ENCODE results near the gene PGBD1. TPM values are rescaled to one million over a fixed set of nuclear protein-coding genes. Genes with fewer than 3 reads are reported as not detected.

The PGBD1 gene
- total RNA-seq, 1 donor from 2014 or later: 7.8 TPM

DNA sequence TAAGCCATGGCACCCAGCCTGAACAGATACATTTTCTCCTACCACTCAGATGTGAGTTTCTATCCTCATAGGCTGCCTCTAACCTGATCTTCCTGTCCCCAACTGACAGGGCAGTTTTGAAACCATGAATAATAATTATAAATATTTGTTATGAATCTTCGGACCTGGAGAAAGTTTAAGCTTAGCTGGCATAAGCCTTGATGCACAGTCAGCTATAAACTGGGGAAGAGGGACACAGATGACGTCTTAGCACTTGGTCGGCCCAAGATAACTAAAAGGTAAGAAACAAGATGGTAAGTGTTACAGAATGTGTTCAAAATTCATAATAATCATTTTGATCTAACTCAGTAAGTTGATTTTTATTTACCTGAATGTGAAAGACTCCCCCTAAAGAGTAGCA, 37.4 kb upstream of the PGBD1 start:
- Mint-ChIP-seq H3K9me3 (ENCODE audit: unreplicated experiment) (no peaks in the 10 kb centered on the region), H3K4me3 (ENCODE audit: unreplicated experiment) (no peak overlapping the region), H3K27me3 (ENCODE audit: unreplicated experiment) (no peaks in the 10 kb centered on the region), H3K27ac (ENCODE audit: unreplicated experiment) (no peak overlapping the region), H3K36me3 (ENCODE audit: unreplicated experiment) (peaks cover 38% of the 10 kb centered on the region), H3K4me1 (ENCODE audit: unreplicated experiment) (no peaks in the 10 kb centered on the region)
- TF ChIP-seq, protein P1, sequence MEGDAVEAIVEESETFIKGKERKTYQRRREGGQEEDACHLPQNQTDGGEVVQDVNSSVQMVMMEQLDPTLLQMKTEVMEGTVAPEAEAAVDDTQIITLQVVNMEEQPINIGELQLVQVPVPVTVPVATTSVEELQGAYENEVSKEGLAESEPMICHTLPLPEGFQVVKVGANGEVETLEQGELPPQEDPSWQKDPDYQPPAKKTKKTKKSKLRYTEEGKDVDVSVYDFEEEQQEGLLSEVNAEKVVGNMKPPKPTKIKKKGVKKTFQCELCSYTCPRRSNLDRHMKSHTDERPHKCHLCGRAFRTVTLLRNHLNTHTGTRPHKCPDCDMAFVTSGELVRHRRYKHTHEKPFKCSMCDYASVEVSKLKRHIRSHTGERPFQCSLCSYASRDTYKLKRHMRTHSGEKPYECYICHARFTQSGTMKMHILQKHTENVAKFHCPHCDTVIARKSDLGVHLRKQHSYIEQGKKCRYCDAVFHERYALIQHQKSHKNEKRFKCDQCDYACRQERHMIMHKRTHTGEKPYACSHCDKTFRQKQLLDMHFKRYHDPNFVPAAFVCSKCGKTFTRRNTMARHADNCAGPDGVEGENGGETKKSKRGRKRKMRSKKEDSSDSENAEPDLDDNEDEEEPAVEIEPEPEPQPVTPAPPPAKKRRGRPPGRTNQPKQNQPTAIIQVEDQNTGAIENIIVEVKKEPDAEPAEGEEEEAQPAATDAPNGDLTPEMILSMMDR (IDR thresholded peaks at IDR 0.05): no peak
- DNase-seq (ENCODE audit: extremely low spot score, unreplicated experiment): no peak

DNA sequence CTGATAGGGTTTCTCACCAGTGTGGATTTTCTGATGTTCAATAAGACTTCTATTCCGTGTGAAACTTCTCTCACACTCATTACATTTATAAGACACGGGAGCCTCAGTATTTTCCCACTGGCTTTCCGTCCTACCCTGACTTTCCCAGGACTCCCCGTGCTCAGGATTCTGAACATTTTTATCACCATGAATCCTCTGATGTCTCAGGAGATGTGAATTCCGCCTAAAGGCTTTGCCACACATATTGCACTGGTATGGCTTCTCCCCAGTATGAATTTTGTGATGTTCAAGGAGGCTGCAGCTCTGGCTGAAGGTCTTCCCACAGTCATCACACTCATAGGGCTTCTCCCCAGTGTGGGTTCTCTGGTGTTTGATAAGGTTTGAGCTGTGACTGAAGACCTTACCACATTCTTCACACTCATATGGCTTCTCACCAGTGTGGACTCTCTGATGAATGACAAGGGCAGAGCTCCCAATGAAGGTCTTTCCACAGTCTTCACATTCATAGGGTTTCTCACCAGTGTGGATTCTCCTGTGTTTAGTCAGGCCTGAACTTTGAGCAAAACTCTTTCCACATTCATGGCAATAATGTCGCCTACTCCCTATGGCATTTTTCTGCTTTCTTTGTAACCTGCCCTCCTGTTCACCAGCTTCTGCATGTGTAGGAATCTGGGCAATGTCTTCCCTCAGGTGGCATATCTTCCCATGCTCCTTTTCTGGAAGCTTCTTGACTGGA, 36.0 kb upstream of the PGBD1 start:
- no peaks in the 10 kb centered on the region for H3K27me3 Mint-ChIP-seq (ENCODE audit: unreplicated experiment)
- DNase-seq (ENCODE audit: extremely low spot score, unreplicated experiment): no peak
- no peak overlapping the region for H3K27ac Mint-ChIP-seq (ENCODE audit: unreplicated experiment)
- TF ChIP-seq, protein P1 (IDR thresholded peaks at IDR 0.05): no peak
- H3K9me3 Mint-ChIP-seq (ENCODE audit: unreplicated experiment): no peaks in the 10 kb centered on the region
- H3K4me1 Mint-ChIP-seq (ENCODE audit: unreplicated experiment): no peaks in the 10 kb centered on the region
- H3K36me3 Mint-ChIP-seq (ENCODE audit: unreplicated experiment): peaks cover 40% of the 10 kb centered on the region
- H3K4me3 Mint-ChIP-seq (ENCODE audit: unreplicated experiment): no peak overlapping the region

DNA sequence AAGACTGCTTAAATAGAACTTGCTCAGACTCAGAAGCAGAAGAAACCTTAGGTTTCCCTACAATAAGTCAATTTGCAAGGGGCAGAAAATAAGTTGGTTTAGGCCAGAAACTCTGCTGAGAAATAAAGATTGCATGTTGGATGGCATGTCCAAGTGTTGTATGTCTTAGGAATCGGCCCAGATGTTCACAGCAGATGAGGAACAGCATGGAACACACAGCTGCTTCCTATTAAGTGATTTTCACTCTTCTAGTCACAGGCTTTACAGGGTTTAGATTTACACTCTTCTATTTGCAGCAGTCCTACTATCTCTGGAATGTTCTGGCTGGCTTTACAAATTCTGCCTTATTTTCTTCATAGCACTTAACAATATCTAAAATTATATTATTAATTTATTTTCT, 32.5 kb upstream of the PGBD1 start:
- TF ChIP-seq, protein P1 (IDR thresholded peaks at IDR 0.05): no peak
- Mint-ChIP-seq H3K9me3 (ENCODE audit: unreplicated experiment) (no peaks in the 10 kb centered on the region), H3K27me3 (ENCODE audit: unreplicated experiment) (no peaks in the 10 kb centered on the region), H3K4me1 (ENCODE audit: unreplicated experiment) (peaks cover 21% of the 10 kb centered on the region), H3K36me3 (ENCODE audit: unreplicated experiment) (peaks cover 37% of the 10 kb centered on the region), H3K27ac (ENCODE audit: unreplicated experiment) (no peak overlapping the region), H3K4me3 (ENCODE audit: unreplicated experiment) (no peak overlapping the region)
- DNase-seq (ENCODE audit: extremely low spot score, unreplicated experiment): no peak

DNA sequence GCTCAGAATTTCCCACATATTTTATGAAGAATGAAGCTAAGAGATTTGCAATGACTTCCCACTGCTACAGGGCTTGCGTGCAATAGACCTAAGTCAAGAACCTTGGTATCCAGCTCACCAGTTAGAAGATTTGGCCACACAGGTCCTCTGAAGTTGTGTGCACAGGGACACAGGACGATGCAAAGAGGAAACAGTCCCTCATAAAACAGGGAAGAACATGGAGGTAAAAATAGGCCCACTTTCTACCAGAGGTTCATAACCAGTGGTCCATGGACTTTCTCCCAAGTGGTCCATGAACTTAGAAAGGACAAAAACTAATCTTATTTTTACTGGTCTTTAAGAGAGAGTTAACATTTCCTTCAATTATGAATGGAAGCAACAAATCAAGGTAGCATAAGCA, 30.6 kb upstream of the PGBD1 start:
- TF ChIP-seq, protein P1 (IDR thresholded peaks at IDR 0.05): no peak
- H3K9me3 Mint-ChIP-seq (ENCODE audit: unreplicated experiment): no peaks in the 10 kb centered on the region
- H3K4me1 Mint-ChIP-seq (ENCODE audit: unreplicated experiment): peaks cover 21% of the 10 kb centered on the region
- no peak for DNase-seq (ENCODE audit: extremely low spot score, unreplicated experiment)
- peak overlapping the region; percentile 71 for H3K4me3 Mint-ChIP-seq (ENCODE audit: unreplicated experiment)
- H3K36me3 Mint-ChIP-seq (ENCODE audit: unreplicated experiment): peaks cover 24% of the 10 kb centered on the region
- no peaks in the 10 kb centered on the region for H3K27me3 Mint-ChIP-seq (ENCODE audit: unreplicated experiment)
- H3K27ac Mint-ChIP-seq (ENCODE audit: unreplicated experiment): no peak overlapping the region

DNA sequence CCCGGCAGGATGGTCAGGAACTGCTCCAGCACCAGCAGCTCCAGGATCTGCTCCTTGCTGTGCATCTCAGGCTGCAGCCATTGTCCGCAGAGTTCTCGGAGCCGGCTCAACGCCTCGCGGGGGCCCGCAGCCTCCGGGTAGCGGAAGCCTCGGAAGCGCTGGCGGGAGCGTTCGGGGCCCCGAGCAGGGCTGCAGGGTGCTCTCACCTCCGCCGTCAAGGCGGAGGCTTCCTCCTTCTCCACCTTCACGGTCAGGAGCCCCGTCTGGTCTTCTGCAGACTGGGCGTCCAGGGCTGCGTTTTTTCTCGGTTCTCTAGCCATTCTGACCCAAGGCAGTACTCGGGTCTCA, 29.7 kb upstream of the PGBD1 start:
- Mint-ChIP-seq H3K4me1 (ENCODE audit: unreplicated experiment) (peaks cover 21% of the 10 kb centered on the region), H3K4me3 (ENCODE audit: unreplicated experiment) (peak overlapping the region; percentile 98), H3K27ac (ENCODE audit: unreplicated experiment) (peak overlapping the region; percentile 67), H3K36me3 (ENCODE audit: unreplicated experiment) (peaks cover 17% of the 10 kb centered on the region), H3K27me3 (ENCODE audit: unreplicated experiment) (no peaks in the 10 kb centered on the region), H3K9me3 (ENCODE audit: unreplicated experiment) (no peaks in the 10 kb centered on the region)
- no peak for DNase-seq (ENCODE audit: extremely low spot score, unreplicated experiment)
- TF ChIP-seq, protein P1 (IDR thresholded peaks at IDR 0.05): no peak

All from osteocyte (in vitro differentiated cells).